ENCODE data around the gene LRRC14B.
"Not testable (repeated sequence)": the region's sequence is repeated elsewhere in the genome, so short reads cannot be mapped to it uniquely, and the experiment has no call there.

- TF ChIP-seq, protein P1, sequence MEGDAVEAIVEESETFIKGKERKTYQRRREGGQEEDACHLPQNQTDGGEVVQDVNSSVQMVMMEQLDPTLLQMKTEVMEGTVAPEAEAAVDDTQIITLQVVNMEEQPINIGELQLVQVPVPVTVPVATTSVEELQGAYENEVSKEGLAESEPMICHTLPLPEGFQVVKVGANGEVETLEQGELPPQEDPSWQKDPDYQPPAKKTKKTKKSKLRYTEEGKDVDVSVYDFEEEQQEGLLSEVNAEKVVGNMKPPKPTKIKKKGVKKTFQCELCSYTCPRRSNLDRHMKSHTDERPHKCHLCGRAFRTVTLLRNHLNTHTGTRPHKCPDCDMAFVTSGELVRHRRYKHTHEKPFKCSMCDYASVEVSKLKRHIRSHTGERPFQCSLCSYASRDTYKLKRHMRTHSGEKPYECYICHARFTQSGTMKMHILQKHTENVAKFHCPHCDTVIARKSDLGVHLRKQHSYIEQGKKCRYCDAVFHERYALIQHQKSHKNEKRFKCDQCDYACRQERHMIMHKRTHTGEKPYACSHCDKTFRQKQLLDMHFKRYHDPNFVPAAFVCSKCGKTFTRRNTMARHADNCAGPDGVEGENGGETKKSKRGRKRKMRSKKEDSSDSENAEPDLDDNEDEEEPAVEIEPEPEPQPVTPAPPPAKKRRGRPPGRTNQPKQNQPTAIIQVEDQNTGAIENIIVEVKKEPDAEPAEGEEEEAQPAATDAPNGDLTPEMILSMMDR (IDR thresholded peaks at IDR 0.05; ENCODE audit: low read depth, low read length, poor library complexity, severe bottlenecking): not testable (repeated sequence)
- TF ChIP-seq EZH2phosphoT487 (IDR thresholded peaks at IDR 0.05; ENCODE audit: borderline replicate concordance, low read length): not testable (repeated sequence)
Measured at GRCh38 chr5:216076-216475, 24.8 kb downstream of the LRRC14B start.

All from DOHH2 (cell line).